Cerebellar cortex (tissue), 1 donor: ENCODE results near the gene DCPS.

ENCODE experiments used
- DNase-seq: peaks from one replicate; pipeline ENCODE4 v3.0.0-alpha.2; 2015; ENCODE audit warnings: low spot score

Gene DCPS

GRCh38 chr11:126328444-126328843 lies 24.6 kb downstream of the DCPS start:
- DNase-seq, result no peak

- no peak for DNase-seq
Observed at GRCh38 chr11:126328938-126329643, 25.2 kb downstream of the DCPS start.

GRCh38 chr11:126329644-126330211 lies 25.9 kb downstream of the DCPS start:
- no peak for DNase-seq

- no peak for DNase-seq
Observed at GRCh38 chr11:126331286-126331685, 27.4 kb downstream of the DCPS start.

GRCh38 chr11:126332221-126332711 lies 28.4 kb downstream of the DCPS start:
- DNase-seq, result no peak

GRCh38 chr11:126333142-126333541 lies 29.3 kb downstream of the DCPS start:
- no peak for DNase-seq

GRCh38 chr11:126334659-126335462 lies 31.0 kb downstream of the DCPS start:
- DNase-seq, result no peak

GRCh38 chr11:126335463-126335760 lies 31.6 kb downstream of the DCPS start:
- DNase-seq, result no peak

GRCh38 chr11:126336138-126336541 lies 32.3 kb downstream of the DCPS start:
- DNase-seq, result no peak

- DNase-seq, result no peak
Observed at GRCh38 chr11:126336671-126337101, 32.8 kb downstream of the DCPS start.

GRCh38 chr11:126337126-126337473 lies 33.2 kb downstream of the DCPS start:
- no peak for DNase-seq

- DNase-seq, result no peak
Observed at GRCh38 chr11:126337474-126338241, 33.8 kb downstream of the DCPS start.

- DNase-seq, result no peak
Observed at GRCh38 chr11:126338346-126339055, 34.6 kb downstream of the DCPS start.

- DNase-seq, result no peak
Observed at GRCh38 chr11:126339073-126339862, 35.4 kb downstream of the DCPS start.

GRCh38 chr11:126339863-126340434 lies 36.1 kb downstream of the DCPS start:
- no peak for DNase-seq

GRCh38 chr11:126340960-126341606 lies 37.2 kb downstream of the DCPS start:
- no peak for DNase-seq

- DNase-seq, result no peak
Observed at GRCh38 chr11:126341760-126342161, 37.9 kb downstream of the DCPS start.

GRCh38 chr11:126343051-126343450 lies 39.2 kb downstream of the DCPS start:
- DNase-seq, result no peak

GRCh38 chr11:126344141-126345080 lies 40.6 kb downstream of the DCPS start:
- DNase-seq, result no peak
